Activated CD4-positive, CD25-positive, alpha-beta regulatory T cell treated with anti-CD3 and anti-CD28 coated beads, Interleukin-2, amount 50 U/mL, for 16 hours (primary cell): ENCODE measurements around the gene ACAD8.

Experiments used
- DNase-seq: peaks from one replicate; pipeline ENCODE4 v3.0.0-alpha.2; 2020; ENCODE audit warnings: low read depth, low spot score

Gene ACAD8

DNA sequence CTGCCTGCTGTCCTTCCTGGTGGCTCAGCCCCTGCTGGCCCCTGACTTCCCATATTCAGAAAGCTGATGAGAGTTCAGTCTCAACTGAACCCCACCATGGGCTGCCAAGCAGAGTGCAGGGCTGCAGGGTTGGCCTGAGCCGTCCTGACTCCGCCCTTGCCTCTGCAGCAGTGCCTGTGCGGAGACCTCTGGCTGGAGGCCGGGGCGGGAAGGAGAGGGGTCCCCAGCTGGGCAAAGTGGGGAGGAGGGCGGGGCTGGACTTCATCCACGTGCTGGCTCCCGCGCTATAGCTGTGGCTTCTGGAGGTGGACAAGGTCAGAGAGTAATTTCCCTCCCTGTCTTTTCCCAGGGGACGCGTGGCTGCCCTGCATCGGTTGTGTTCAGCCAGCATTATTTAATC is 36.4 kb downstream of the ACAD8 start:
- DNase-seq: no peak

DNA sequence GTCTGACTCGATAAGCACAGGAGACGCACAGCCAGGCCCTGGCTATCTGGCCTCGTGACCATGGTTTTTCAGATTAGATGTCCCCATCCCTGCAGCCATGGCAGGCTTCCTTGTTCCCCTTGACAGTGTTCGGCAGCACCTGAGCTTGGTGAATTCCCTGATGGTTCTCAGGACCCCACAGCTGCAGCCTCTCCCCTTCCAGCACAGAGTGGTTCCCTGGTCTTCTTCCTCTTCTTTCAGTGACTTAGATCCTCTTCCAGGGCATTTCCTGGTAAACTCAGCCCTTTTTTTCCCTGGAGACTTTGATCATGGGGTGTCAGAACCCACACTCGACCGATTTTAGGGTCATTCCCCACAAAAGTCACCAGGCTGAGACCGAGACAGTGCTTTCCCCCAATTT is 37.3 kb downstream of the ACAD8 start:
- no peak for DNase-seq

DNA sequence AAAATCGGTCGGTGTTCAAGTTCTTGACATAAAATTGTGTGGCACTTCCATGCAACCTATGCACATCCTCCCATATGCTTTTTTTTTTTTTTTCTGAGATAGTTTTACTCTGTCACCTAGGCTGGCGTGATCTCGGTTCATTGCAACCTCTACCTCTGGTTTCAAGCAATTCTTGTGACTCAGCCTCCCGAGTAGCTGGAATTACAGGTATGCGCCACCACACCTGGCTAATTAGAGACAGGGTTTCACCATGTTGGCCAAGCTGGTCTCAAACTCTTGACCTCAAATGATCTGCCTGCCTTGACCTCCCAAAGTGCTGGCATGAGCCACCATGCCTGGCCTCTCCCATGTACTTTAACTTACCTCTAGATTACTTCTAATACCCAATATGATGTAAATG is 37.8 kb downstream of the ACAD8 start:
- no peak for DNase-seq

GRCh38 chr11:134292661-134293060 is 39.3 kb downstream of the ACAD8 start:
- DNase-seq: no peak

- DNase-seq: no peak
These were observed 40.0 kb downstream of the ACAD8 start for GRCh38 chr11:134293119-134294113.

- DNase-seq: no peak
These were observed 41.3 kb downstream of the ACAD8 start for GRCh38 chr11:134294664-134295063.

DNA sequence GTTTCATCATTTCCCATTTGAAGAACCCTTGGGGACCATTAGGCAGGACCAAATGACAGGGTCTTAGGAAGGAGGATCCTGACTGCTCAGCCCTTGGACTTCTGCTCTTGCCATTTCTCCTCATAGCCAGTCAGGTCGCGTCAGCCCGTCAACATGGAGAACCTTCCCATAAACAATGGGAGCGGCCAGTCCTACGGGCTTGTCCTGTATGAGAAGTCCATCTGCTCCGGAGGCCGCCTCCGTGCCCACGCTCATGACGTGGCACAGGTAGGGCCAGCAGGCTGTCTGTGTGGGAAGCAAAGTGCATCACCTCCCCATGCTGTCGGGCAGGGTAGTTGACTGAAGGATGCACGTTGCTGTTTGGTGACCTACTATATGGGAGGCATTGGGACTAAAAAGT is 58.9 kb downstream of the ACAD8 start:
- DNase-seq: no peak

DNA sequence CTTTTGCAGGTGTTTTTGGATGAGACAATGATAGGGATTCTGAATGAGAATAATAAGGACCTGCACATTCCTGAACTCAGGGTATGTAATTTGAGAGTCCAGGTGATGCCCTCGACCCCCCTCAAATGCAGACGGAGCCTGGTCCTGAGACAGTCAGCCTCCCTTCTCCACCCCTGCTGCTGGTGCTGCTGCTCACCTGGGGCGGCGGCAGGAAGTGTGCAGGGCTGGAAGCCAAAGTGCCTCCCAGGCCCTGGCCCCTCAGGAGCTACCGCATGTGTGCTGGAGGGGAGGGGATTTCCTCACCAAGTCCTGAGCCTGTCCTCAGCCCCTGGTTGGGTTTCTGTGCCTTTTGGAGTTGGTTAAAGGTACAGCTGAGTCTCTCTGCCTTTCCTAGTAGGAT is 59.4 kb downstream of the ACAD8 start:
- DNase-seq: no peak

DNA sequence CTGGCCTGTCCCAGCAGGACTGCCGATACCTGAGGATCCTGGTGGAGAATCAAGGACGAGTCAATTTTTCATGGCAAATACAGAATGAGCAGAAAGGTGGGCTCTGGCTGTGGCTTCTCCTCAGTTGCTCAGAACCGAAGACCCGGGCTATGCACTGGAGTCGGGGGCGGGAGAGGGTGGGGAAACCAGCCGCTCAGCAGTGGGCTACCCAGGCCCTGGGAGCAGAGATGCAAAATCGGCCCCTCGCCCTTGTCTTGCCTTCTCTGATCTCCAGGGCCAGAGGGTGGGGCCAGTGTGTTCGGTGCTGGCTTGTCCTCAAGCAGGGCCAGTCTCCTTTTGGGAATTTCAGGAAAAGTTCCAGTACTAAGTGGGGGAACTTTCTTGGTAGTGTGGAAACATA is 60.0 kb downstream of the ACAD8 start:
- no peak for DNase-seq

GRCh38 chr11:134313821-134314607 is 60.6 kb downstream of the ACAD8 start:
- DNase-seq: no peak
